GM10266 (cell line): Measurements from ENCODE around the gene PTPRR.

Experiments
- DNase-seq: peaks from one replicate; pipeline ENCODE4 v3.0.0; 2012; ENCODE audit errors: extremely low spot score
- CTCF ChIP-seq: IDR thresholded peaks from 2 replicates; pipeline ENCODE4 v1.5.1; 2012; ENCODE audit warnings: mild to moderate bottlenecking, low read depth; ENCODE audit not compliant: control insufficient read depth, insufficient read depth; ENCODE audit errors: missing control alignments

Gene PTPRR

GRCh38 chr12:70885956-70886355 is 34.6 kb downstream of the PTPRR start:
- DNase-seq, result no peak
- no peak for TF ChIP-seq CTCF

GRCh38 chr12:70883855-70884254 is 36.7 kb downstream of the PTPRR start:
- no peak for TF ChIP-seq CTCF
- no peak for DNase-seq

GRCh38 chr12:70880744-70881143 is 39.8 kb downstream of the PTPRR start:
- TF ChIP-seq CTCF, result no peak
- DNase-seq, result no peak

- TF ChIP-seq CTCF, result no peak
- DNase-seq, result no peak
These were observed 43.6 kb downstream of the PTPRR start for GRCh38 chr12:70876952-70877351.

GRCh38 chr12:70875628-70876027 is 44.9 kb downstream of the PTPRR start:
- no peak for TF ChIP-seq CTCF
- DNase-seq, result no peak

GRCh38 chr12:70854881-70855568 is 65.5 kb downstream of the PTPRR start:
- no peak for TF ChIP-seq CTCF
- no peak for DNase-seq

- DNase-seq, result no peak
- TF ChIP-seq CTCF, result no peak
These were observed 66.4 kb downstream of the PTPRR start for GRCh38 chr12:70854138-70854537.
